Measurements from ENCODE around the gene MB21D2.
"Not testable (repeated sequence)": the region's sequence is repeated elsewhere in the genome, so short reads cannot be mapped to it uniquely, and the experiment has no call there.

MB21D2 gene

GRCh38 chr3:192858849-192859585 is 58.6 kb downstream of the MB21D2 start:
- DNase-seq (ENCODE audit: low read depth) = no peak

DNA sequence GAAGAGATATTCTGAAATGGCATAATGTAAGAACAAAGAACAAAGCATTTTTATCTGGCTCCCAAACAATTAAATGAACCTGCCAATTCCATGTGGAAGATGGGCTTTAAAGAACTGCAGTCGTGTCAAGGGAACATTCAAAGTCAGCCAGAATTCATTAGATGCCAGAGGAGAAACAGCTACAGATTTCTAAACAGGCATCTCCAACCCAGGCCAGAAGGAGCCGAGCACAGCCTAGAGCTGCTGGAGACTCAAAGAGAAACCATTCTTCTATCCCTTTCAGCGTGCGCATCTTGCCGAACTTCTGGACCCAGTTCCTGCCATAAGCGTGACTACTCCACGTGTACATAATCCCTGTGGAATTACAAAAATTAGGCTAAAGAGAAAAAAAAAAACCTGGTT is 60.4 kb downstream of the MB21D2 start:
- DNase-seq (ENCODE audit: low read depth) = no peak

DNA sequence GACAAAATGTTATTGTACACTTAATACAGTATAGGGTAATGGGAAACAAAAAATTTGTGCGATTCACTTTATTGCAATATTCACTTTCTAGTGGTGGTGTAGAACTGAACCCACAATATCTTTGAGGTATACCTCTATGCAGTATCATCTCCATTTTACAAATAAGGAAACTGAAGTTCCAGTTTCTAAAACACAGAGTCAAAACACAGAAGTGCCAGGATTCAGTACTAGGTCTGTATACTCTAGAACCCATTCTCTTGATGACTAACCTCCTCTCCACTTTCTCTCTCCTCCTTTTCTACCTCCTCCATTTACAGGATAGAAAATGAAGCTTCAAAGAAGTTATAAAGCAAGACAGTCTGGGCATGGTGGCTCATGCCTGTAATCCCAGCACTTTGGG is 62.2 kb downstream of the MB21D2 start:
- DNase-seq (ENCODE audit: low read depth) = no peak

DNA sequence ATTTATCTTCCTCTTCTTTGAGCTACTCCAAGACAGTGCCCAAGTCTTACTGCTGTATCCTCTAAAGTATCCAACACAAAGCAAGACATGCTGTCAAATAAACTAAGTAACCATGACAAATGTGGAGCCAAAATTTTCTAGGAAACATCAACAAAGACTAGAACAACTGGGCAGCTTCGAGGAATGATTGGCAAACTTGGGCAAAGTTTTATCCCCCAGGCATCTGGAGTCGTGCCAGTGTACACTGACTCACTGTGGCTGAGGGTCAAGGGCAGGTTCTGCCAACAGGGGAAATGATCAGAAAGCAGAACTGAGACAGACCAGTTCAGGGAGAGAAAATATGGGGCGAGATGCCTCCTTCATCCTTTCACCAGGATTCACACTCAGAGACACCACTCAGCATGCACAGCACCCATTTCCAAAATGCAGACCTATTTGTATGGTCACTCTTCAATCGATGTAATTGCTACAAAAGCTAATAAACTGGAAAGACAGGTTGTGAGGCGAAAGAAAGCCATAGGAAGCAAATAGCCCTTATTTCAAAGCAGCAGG is 65.8 kb downstream of the MB21D2 start:
- DNase-seq (ENCODE audit: low read depth) = no peak

DNA sequence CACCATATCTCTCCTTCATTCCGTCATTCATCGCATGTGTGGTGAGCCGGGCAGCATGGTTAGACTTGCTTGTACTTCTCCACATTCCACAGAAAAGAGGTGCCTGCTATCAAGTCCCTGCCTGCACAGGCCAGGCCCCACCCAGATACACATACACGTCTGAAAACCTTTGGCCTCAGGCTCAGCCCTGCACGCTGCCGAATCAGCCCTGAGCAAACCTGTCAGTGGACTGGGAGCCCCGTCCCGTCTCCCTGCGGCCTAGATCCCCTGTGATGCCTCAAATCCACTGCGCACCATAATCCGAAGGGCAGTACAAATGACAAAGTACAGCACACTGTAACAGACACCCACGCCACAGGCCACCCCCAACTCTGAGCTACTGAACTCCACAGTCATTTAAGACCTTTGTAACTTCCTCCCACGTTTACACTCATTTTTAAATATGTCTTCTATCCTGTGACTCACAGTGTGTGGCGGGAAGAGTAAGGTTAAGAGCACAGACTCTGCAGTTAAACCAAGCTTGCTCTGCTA is 67.1 kb downstream of the MB21D2 start:
- DNase-seq (ENCODE audit: low read depth) = no peak

GRCh38 chr3:192849821-192850220 is 67.8 kb downstream of the MB21D2 start:
- DNase-seq (ENCODE audit: low read depth) = not testable (repeated sequence)

DNA sequence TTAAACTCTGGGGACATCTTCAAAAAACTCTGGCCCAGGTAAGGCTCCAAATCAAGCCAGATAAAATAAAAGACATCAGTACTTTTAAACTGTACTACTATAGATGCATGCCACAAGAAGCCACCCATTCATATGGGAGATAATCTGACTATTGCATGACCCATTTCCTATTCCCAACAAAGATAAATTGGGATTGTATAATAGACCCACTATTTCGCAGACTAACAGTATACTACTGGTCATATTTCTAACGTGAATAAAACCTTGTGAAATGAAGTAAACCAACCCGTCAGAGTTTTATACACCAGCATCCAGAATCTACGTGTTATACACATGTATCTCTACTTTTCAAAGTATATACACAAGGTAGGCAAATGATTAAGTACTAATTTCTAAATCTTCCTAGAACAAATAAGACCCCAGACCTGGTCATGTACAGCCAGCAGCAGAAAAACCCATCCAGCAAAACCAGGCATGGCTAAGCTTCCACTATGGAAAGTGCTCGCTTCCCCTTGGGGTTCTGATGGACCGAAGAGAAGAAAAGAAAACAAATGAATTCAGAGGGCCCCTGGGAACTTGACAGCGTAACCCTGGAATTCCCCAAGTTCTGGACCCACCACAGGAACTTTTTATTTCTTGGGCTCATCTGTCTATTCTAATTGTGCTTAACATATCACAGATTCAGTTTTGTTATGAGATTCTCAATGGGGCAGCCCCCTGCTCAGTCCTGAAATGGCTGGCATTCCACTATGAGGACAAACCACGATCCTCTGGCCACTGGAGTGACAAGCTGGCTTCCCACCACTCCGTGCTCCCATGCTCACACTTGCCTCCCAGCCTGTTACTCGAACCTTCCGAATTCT is 69.1 kb downstream of the MB21D2 start:
- DNase-seq (ENCODE audit: low read depth) = no peak

DNA sequence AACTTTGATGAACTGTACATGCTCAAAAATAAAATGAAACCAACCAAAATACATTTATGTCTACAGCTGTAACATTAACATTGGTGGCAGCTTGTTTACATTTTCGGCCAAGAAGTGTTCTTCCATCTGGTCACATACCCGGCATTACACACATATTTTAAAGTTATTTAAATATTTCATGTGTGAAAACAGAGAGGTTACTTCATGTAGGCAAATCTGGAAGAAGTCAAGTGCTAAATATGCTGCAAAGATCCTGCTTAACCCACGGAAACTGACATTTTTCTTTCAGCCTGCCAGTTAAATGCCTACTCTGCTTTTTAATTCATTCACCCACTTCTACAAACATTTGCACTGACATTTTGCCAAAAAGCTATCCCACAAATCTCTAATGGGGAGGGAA is 69.7 kb downstream of the MB21D2 start:
- no peak for DNase-seq (ENCODE audit: low read depth)

DNA sequence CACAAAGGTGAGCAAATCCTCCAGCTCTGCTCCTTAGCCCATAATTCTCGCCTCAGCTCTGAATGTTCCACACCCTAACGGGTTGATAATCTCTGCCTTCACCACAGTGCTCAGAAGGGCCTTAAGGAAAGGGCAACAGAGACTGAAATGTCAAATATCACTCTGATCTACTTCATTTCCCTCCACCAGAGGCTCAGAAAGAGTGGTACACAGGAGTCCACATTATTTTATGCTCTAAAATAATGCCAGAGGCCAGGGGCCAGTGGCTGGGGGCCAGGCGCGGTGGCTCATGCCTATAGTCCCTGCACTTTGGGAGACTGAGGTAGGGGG is 72.2 kb downstream of the MB21D2 start:
- DNase-seq (ENCODE audit: low read depth) = no peak

DNA sequence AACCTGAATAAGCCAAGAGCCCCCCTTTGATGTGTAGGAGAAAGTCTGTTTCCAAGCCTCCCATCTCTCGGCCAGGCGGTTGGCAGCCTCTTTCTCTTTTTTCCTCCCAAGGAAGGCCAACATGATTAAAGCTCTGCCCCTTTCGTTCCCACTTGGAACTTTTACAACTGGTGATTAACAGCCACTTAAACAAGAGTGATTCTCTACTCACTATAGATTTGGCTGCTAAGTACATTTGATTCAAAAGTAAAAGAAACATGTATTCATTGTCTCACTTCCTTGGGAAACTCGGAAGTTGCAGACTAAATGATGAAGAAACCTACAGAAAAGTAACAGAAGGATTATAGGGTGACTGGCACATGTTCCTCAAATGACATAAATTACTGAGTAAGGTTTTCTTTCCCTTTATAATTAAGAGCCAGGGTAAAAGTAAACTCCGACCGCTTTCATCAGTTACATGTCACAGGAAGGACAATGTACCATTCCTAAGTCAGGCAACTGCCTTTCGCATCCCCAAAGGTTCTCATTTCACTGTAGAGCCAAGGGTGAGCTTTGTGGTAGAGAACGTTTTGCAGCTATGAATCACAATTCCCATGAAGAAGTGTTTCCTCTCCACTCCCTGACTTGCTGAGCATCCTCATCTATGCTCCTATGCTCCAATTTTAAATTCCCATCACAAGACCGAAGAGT is 72.7 kb downstream of the MB21D2 start:
- no peak for DNase-seq (ENCODE audit: low read depth)

GRCh38 chr3:192844486-192844765 is 73.2 kb downstream of the MB21D2 start:
- DNase-seq (ENCODE audit: low read depth) = no peak

DNA sequence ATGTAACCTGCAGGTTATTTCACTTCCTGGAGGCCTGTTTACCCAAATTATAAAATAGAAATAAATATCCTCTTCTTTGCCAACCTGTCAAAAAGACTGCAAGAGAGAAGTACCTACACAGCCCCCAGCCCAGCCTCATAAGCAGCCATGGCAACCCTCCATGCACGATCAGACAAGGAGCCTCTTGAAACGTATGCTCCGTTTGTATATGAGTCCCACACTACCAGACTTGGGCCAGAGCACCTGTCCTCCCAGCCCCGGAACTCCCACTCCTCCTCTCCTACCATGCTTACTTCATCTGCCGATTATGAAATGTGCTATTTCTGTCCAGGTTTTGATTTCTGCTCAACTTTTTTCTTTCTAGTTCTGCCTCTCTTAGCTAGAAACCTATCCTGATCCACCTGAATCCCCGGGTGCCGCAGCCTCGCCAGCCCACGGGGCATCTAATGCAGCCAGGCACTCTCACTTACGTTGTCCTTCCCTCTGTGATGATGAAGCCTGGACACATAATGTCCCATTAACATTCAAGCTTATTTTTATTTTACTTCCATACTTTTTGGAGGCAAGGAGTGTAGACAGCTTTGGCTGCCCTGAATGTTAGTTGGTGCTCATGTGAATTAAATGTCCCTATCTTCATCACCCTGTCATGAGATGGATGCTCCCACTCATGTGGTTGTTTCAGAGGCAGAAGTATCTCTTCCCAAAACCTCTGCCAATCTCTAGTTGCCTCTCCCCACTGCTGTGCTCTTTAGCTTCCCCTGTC is 73.8 kb downstream of the MB21D2 start:
- DNase-seq (ENCODE audit: low read depth) = no peak

DNA sequence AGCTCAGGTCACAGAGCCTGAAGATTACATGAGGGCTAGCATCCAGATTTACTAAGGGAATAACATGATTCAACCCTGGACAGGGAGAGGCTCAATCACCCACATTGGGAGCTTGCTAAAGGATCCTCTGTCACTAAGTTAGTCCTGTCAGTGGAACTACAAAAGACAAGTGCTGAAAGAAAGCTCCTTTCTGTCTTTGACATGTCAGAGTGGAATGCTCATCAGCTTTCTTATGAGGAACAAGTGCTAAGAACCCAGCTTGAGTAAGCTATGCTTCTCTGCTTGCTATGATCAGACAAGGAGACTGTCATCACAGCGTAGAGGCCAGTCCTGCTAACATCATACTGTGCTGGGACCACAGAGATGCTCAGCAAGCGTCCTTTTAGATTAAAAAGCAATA is 74.5 kb downstream of the MB21D2 start:
- DNase-seq (ENCODE audit: low read depth) = no peak

DNA sequence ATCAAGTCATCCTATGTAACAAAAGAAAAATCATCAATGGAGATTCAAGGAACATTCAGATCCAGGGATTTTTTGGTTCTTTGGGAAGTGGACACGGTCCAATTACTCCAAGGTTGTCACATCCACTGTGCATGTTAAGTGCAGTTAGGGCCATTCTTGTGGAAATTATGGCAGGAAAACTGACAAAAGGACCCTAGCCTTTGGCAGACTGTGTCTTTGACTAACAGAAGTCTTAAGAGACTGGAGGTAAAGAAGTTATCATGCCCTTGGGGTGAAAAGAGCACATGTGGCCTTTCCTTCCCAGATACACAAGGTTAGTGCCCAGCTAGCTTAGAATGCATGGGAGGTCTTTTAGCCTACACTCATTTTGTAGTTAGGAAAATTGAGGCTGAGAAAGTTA is 74.9 kb downstream of the MB21D2 start:
- no peak for DNase-seq (ENCODE audit: low read depth)

DNA sequence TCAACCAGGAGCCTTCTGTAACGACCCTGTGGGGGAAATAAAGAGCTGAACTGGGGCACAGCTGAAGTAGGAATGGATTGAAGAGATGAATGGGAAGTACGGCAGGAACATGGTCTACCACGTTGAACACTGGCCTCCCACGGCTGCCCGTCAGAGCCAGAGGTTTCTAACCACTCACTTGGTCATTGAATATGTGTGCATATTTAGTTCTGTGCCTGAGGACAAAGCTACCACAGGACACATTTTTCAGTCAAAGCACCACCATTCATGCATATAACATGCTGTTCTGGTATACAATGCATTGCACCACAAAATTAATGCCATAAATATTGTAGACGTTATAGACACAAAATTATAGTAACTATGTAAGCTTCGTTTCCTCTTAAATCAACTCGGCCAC is 75.5 kb downstream of the MB21D2 start:
- no peak for DNase-seq (ENCODE audit: low read depth)

DNA sequence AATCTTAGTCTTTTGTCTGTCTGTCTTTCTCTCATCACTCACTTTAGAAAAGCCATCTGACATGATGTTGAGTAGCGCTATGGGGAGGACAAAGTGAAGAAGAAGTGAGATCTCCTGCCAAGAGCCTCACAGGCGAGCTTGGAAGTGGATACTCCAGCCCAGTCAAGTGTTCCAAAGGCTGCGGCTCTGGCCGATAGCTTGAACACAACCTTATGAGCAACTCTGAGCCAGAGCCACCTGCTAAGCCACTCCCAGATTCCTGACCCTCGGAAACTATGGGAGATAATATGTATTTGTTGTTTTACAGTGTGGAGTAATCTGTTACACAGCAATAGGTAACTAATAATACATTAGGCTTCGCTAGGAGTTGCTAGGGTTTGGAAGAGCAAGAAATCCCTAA is 76.2 kb downstream of the MB21D2 start:
- DNase-seq (ENCODE audit: low read depth) = no peak

GRCh38 chr3:192840143-192840836 is 77.4 kb downstream of the MB21D2 start:
- no peak for DNase-seq (ENCODE audit: low read depth)

DNA sequence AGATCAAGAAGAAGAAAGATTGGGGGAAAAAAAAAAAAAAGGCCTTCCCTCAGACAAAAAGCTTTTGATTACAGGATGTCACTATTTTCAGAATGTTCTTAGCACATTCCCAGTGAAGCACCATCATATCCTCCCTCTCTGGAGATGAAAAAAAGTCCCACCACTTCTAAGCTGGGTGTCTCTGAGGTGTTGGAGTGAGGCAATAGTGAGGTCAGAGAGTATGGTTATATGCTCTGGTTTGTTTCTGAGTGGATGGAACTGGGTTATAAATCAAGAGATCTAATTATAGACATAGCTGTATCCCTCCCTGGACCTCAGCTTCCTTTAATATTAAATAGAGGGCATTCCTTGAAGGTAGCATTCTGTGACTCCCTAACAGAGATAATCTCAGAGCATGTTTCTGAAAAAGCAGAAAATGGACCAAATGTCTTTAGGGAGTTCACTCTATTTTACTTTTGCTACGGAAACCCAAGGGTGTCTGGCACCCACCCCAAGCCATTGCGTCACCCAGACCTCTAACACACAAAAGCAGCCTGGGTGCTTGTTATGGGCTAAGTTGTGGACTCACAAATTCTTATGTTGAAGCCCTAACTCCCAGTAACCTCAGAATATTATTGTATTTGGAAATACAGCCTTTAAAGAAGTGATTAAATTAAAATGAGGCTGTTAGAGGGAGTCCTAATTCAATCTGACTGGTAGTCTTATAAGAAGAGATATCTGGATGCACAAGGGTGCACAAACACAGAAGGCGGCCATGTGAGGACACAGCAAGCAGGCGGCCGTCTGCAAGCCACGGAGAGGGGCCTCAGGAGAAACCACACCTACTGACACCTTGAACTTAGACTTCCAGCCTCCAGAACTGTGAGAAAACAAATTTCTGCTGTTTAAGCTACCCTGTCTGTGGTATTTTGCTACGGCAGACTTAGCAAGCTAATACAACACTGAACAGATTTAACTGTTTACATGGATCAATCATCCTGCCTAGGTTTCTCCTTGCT is 81.5 kb downstream of the MB21D2 start:
- DNase-seq (ENCODE audit: low read depth) = no peak

GRCh38 chr3:192834428-192834827 is 83.2 kb downstream of the MB21D2 start:
- DNase-seq (ENCODE audit: low read depth) = no peak

All from T follicular helper cell (primary cell).